Brain microvascular endothelial cell (primary cell): Measurements from ENCODE around the gene SWI5.

Experiments used
- DNase-seq: peaks from one replicate; pipeline ENCODE4 v3.0.0-alpha.2; 2020
- H3K27ac ChIP-seq: fragments of 250-450 bp; sonication (Bioruptor Pico); 2 replicates; pipeline ENCODE4 v1.5.1; 2020; ENCODE audit warnings: mild to moderate bottlenecking, moderate library complexity
- H3K27me3 ChIP-seq: fragments of 250-450 bp; sonication (Bioruptor Pico); replicated peaks from 2 replicates; pipeline ENCODE4 v1.5.1; 2020; ENCODE audit warnings: mild to moderate bottlenecking
- H3K36me3 ChIP-seq: fragments of 250-450 bp; sonication (Bioruptor Pico); replicated peaks from 2 replicates; pipeline ENCODE4 v1.5.1; 2020; ENCODE audit warnings: mild to moderate bottlenecking
- H3K4me3 ChIP-seq: 2 replicates; pipeline ENCODE4 v1.5.1; 2011; ENCODE audit warnings: low read depth, mild to moderate bottlenecking, control low read depth, low read length, moderate library complexity
- in situ Hi-C: cut with HindIII; loops from 2 replicates; pipeline ENCODE4 v1.10.0; 2017; ENCODE audit warnings: low sequenced_read_pairs, low pct_ligation_motif_present
- TF ChIP-seq, protein P1 (sequence below): IDR thresholded peaks from 2 replicates; pipeline ENCODE4 v1.5.1; 2011; ENCODE audit warnings: low read depth, mild to moderate bottlenecking, moderate library complexity, low read length, control low read depth, inconsistent platforms; ENCODE audit errors: missing control alignments

The SWI5 gene

DNA sequence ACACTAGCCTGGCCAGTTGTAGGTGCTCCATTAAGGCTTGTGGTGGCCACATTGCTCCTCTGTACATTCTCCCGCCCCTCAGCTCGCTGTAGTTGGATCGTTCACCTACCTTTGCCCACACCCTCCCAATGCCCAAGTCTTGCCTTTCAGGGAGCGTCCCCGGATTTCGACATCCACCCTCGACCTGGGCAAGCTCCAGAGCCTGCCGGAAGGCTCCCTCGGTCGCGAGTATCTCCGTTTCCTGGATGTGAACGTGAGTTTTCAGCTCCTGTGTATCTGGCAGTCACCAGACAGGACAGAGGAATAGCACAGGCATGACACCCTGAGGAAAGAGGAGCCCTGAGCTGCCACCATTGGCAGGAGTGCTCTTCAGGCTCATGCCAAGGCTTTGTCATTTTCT lies 49.6 kb downstream of the SWI5 start:
- Histone ChIP-seq H3K36me3 (peaks cover 30% of the 10 kb centered on the region), H3K4me3 (no peak overlapping the region), H3K27me3 (no peaks in the 10 kb centered on the region), H3K27ac (no peak overlapping the region)
- in situ Hi-C loops, result no loop called here
- no peak for DNase-seq
- TF ChIP-seq, protein P1, sequence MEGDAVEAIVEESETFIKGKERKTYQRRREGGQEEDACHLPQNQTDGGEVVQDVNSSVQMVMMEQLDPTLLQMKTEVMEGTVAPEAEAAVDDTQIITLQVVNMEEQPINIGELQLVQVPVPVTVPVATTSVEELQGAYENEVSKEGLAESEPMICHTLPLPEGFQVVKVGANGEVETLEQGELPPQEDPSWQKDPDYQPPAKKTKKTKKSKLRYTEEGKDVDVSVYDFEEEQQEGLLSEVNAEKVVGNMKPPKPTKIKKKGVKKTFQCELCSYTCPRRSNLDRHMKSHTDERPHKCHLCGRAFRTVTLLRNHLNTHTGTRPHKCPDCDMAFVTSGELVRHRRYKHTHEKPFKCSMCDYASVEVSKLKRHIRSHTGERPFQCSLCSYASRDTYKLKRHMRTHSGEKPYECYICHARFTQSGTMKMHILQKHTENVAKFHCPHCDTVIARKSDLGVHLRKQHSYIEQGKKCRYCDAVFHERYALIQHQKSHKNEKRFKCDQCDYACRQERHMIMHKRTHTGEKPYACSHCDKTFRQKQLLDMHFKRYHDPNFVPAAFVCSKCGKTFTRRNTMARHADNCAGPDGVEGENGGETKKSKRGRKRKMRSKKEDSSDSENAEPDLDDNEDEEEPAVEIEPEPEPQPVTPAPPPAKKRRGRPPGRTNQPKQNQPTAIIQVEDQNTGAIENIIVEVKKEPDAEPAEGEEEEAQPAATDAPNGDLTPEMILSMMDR, result no peak

DNA sequence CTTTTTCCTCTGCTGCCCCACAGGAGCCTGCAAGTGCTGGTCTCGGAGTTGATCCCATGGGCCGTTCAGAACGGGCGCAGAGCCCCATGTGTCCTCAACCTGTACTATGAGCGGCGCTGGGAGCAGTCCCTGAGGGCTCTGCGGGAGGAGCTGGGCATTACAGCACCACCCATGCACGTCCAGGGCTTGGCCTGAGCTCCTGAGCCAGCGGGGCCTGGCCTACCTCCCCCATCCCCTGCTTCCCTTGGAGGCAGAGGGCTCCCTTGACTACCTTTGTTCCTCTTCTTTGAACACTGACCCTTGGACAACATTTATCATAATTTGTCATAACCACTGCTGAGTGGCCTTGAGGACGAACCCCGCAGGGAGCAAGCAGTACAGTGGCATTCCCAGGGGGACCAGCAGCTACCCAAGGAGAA lies 57.4 kb downstream of the SWI5 start:
- TF ChIP-seq, protein P1, result no peak
- Histone ChIP-seq H3K4me3 (no peak overlapping the region), H3K27ac (no peak overlapping the region), H3K36me3 (peaks cover 24% of the 10 kb centered on the region), H3K27me3 (no peaks in the 10 kb centered on the region)
- in situ Hi-C loops, result no loop called here
- no peak for DNase-seq

DNA sequence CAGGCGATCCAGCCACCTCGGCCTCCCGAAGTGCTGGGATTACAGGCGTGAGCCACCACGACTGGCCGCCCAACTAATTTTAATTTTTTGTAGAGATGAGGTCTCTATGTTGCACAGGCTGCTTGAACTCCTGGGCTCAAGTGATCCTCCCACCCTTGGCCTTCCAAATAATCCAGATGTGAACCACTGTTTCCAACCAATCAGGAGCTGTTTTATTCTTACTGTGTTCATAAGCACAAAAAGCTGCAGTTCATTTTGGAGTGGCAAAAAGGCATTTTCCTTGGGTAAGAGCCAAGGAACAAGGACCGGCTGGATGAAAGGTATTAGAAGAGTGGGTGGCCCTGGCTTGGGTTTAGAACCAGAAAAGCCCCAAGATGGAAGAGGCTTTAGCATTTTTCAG lies 59.1 kb downstream of the SWI5 start:
- in situ Hi-C loops, result no loop called here
- H3K4me3 ChIP-seq, result no peak overlapping the region
- H3K27me3 ChIP-seq, result no peaks in the 10 kb centered on the region
- TF ChIP-seq, protein P1, result no peak
- H3K27ac ChIP-seq, result no peak overlapping the region
- no peak for DNase-seq
- H3K36me3 ChIP-seq, result peaks cover 24% of the 10 kb centered on the region

DNA sequence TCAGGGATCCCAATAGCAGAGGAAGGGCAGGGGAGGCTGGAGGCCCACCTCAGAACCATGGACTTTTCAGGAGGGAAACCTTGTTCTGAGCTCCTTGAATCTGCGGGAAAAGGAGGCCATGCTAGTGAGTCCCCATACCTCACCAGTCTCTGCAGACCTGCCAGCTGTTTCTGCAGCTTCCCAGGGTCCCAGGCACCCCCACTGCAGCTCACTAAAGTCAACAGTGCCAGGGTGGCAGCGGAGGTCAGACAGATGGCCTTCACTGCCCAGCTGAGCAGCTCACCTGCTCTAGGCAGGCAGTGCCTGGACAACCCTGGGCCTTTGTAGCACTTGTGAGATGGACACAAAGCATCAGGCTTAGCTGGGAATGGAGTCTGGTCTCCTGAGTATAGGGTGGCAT lies 59.8 kb downstream of the SWI5 start:
- no peak overlapping the region for H3K27ac ChIP-seq
- no peaks in the 10 kb centered on the region for H3K27me3 ChIP-seq
- in situ Hi-C loops, result no loop called here
- H3K36me3 ChIP-seq, result peaks cover 23% of the 10 kb centered on the region
- no peak for DNase-seq
- TF ChIP-seq, protein P1, result no peak
- H3K4me3 ChIP-seq, result no peak overlapping the region

DNA sequence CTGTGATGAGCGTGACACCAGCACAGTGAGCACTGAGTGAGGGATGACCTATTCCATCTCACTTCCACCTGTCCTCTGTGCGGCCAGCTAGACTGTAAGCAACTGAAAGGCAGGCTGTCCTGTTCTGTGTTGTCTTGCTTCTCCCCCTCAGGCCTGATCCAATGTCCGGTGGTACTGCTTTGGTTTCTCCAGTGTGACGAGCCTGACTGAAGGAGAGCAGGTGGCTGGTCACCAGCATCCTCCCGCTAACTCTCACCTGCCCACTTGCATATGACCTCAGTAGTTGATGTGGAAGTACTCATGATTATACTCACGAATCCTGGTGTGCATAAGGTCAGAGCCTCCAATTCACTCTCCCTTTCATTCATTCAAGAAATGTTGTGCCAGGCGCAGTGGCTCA lies 61.9 kb downstream of the SWI5 start:
- no peak overlapping the region for H3K27ac ChIP-seq
- in situ Hi-C loops, result no loop called here
- H3K27me3 ChIP-seq, result no peaks in the 10 kb centered on the region
- TF ChIP-seq, protein P1, result no peak
- H3K4me3 ChIP-seq, result no peak overlapping the region
- no peak for DNase-seq
- peaks cover 20% of the 10 kb centered on the region for H3K36me3 ChIP-seq
